ENCODE results near the gene GID8.

- TF ChIP-seq CHD4 (IDR thresholded peaks at IDR 0.05; ENCODE audit: insufficient read depth, insufficient replicate concordance, low read depth, low read length, poor library complexity, severe bottlenecking) (no peak), ZNF282 (CRISPR knock-in tag; IDR thresholded peaks at IDR 0.05) (no peak)
- TF ChIP-seq, protein P1, sequence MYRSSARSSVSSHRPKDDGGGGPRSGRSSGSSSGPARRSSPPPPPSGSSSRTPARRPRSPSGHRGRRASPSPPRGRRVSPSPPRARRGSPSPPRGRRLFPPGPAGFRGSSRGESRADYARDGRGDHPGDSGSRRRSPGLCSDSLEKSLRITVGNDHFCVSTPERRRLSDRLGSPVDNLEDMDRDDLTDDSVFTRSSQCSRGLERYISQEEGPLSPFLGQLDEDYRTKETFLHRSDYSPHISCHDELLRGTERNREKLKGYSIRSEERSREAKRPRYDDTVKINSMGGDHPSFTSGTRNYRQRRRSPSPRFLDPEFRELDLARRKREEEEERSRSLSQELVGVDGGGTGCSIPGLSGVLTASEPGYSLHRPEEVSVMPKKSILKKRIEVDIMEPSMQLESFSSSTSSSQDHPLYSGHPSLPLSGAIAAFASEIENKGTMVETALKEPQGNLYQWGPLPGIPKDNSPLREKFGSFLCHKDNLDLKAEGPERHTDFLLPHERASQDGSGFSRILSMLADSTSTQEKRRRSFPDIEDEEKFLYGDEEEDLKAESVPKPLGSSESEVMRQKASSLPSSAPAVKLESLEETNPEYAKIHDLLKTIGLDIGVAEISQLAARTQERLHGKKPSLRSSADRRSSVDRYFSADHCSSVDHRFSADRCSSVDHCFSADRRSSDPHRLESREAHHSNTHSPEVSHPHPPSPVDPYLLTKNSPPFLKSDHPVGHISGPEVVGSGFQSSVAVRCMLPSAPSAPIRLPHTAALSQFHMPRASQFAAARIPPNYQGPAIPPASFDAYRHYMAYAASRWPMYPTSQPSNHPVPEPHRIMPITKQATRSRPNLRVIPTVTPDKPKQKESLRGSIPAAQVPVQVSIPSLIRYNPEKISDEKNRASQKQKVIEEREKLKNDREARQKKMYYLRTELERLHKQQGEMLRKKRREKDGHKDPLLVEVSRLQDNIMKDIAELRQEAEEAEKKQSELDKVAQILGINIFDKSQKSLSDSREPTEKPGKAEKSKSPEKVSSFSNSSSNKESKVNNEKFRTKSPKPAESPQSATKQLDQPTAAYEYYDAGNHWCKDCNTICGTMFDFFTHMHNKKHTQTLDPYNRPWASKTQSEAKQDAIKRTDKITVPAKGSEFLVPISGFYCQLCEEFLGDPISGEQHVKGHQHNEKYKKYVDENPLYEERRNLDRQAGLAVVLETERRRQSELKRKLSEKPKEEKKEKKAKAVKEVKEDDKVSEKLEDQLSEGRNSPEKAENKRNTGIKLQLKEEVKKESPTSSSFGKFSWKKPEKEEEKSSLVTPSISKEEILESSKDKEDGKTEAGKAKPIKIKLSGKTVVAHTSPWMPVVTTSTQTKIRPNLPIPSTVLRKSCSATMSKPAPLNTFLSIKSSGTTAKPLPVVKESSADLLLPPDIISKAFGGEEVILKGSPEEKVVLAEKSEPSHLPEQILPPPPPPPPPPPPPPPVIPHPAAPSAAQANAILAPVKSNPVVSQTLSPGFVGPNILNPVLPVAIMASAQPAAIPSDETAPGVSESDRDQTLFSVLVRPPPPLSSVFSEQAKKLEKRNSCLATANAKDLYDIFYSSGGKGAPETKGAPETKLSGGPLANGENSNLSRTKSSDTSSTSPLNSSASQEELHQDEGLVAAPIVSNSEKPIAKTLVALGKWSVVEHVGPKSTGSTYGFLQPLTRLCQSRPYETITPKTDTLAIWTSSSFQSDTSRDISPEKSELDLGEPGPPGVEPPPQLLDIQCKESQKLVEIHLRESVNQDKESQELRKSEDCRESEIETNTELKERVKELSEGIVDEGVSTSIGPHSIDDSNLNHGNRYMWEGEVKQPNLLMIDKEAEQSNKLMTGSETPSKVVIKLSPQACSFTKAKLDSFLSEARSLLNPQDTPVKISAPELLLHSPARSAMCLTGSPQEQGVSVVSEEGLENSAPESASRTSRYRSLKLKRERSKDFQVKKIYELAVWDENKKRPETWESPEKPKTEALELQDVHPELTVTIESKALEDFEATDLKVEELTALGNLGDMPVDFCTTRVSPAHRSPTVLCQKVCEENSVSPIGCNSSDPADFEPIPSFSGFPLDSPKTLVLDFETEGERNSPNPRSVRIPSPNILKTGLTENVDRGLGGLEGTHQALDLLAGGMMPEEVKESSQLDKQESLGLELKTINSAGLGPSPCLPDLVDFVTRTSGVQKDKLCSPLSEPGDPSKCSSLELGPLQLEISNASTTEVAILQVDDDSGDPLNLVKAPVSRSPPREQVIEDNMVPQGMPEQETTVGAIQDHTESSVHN (IDR thresholded peaks at IDR 0.05; ENCODE audit: borderline replicate concordance in 1 of 2, low read depth in 1 of 2): no peak
- TF ChIP-seq, protein P2, sequence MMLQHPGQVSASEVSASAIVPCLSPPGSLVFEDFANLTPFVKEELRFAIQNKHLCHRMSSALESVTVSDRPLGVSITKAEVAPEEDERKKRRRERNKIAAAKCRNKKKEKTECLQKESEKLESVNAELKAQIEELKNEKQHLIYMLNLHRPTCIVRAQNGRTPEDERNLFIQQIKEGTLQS (IDR thresholded peaks at IDR 0.05): no peak
- TF ChIP-seq, protein P2 (CRISPR knock-in tag; conservative IDR thresholded peaks at IDR 0.05): no peak
These were observed 22.1 kb downstream of the GID8 start for GRCh38 chr20:62959998-62960436.
